Activated T-cell treated with anti-CD3 and anti-CD28 coated beads for 4 hours (primary cell): ENCODE data around the gene MYL10.
"Not testable (repeated sequence)": the region's sequence is repeated elsewhere in the genome, so short reads cannot be mapped to it uniquely, and the experiment has no call there.

Source experiments
- DNase-seq: peaks from one replicate; pipeline ENCODE4 v3.0.0-alpha.2; 2020

MYL10 gene

DNA sequence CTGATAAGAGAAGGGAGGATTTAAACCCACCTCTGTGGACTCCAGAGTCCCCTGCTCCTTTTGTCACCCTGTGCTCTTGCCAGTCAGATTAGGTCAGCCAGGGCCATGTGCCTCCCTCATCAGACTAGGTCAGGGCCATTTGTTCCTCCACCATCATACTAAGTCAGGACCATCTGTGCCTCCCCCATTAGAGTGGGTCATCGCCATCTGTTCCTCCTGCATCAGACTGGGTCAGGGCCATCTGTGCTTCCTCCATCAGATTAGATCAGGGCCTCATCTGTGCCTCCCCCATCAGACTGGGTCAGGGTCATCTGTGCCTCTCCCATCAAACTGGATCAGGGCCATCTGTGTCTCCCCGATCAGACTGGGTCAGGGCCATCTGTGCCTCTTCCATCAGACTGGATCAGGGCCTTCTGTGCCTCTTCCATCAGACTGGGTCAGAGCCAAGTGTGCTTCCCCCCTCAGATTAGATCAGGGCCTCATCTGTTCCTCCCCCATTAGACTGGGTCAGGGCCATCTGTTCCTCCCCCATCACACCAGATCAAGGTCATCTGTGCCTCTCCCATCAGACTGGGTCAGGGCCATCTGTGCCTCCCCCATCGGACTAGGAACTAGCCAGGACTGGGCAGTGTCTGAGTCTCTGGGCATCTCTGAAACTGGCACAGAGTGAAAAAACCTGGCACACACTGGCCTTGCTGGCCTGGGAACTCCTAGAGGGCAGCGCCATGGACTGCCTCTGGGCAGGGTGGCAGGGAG lies 11.5 kb downstream of the MYL10 start:
- no peak for DNase-seq

DNA sequence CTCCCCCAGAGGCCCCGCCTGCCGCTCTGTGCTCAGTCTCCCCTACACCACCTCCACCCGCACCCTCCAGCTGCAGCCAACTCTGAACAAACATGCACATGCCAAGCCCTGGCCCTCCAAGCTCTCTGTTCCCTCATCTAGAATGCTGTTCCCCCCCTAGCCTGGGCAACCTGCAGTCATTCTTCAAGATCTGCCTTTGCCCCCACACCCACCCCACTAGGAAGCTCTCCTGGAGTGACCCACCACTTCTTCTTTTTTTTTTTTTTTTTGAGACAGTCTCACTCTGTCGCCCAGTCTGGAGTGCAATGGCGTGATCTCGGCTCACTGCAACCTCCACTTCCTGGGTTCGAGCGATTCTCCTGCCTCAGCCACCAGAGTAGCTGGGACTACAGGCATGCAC lies 13.7 kb downstream of the MYL10 start:
- no peak for DNase-seq

DNA sequence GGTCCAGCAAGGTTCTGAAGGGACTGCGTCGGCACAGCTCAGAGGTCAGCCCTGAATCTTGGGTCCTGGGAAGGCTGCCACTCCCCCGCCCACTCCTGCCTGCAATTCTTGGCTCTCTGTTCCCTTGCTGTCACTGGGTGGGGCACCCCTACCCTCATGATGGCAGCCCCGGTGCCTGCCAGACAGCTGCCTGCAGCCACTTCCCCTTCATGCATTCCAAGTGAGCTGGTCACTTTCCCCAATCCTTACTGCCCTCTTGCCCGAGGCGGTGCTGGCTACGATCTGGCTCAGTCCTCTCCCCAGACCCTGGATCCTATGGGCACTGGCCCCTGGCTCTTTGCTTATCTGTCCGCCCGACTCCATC lies 14.2 kb downstream of the MYL10 start:
- DNase-seq: no peak

DNA sequence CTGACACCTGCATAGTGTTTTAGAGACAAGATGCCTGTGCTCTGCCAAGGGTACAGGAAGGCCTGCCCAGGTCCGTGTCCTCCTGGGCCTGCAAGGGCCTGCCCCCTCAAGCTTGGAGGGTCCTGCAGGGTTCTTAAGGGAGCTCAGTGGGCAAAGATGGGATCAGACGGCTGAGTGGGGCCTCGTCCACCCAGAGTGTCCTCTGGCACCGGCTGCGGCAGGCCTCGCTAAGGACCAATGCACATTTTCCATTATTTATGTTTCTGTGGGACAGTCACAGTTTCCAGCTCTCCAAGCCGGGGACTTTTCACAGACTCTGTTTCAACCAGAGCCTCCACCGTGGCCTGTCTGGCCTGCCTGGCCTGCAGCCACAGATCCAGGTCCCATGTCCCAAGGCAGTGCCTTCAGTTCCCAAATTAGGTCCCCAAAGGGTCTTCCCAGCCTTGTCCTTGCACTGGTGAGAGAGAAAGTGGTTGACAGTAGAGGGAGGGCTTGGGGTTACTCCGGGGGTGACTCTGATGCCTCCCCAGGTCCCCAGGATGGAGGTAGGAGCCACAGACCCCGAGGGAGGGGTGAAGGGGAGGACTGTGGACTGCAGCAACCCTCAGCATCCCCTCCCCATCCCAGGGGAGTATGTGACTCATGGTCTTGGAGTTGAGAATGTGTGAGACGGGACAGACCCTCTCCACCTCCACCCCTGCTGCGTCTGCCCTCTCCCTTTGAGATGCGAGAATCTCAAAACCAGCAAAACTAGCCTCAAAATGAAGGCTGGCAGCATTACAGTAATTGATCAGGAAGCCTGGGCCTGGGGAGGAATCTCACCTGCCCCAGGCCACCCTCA lies 14.8 kb downstream of the MYL10 start:
- DNase-seq: no peak

DNA sequence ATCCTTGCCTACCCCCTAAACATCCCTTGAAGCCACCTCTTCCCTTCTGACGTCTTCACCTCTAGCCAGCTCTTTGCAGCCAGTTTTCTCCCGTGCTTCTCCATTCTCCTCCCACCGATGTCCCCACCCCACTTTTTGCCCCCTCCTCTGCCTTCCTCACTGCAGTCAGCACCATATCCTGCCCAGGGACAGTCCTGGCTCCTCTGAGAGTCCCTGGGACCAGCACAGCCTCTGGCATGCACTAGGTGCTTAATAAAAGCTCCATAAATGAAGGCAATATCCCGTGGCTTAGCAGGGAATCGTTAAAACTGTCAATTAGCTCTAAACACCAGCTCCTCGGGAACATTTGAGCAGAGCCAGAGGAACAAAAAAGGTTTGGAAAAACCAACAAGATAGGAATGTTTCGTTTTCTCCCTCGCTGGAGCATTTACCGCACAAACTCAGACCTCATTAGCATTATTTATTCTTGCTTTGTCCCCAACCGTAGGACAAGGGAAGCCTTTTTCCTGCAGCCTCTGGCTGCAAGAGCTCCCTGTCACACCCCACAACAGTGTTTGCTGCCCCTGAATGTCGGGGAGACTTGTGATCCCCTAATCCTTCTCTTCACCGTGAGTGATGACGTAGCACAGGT lies 16.1 kb downstream of the MYL10 start:
- no peak for DNase-seq

DNA sequence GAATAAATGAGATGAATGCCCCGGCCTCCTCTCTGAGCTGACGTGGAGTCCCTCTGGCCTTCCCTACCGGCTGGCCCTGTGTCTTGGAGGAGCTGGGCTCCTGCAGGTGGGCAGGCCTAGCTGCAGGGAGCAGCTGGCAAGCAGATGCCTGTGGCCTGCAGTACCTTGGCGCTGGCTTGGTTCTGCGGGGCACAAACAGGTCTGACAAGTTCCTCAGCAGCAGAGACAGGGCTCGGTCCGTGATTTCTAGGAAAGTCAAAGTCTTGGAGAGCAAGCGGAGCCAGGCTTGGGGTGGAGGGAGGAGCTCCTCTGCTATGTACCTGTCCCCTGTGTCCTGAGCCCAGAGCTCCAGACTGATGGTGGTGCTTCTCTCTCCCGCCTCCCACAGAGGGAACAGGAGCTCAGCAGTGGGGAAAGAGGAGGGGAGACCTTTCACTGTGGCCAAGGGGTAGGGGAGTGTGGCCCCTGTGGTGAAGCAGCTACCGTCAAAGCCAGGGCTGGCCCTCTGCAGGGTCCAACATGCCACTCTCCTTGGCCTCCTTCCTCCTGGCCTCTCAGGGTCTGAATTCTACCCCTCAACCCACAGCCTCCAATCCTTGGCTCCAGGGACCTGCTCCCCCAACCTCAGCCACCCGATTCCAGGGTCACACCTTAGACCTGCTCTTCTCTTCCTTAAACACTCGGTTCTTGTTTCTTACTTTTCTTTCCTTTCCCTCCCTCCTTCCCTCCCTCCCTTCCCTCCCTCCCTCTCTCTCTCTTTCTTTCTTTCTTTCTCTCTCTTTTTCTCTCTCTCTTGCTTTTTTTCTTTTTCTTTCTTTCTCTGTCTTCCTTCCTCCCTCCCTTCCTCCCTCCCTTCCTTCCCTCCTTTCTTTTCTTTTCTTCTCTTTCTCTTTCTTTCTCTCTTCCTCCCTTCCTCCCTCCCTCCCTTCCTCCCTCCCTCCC lies 20.1 kb downstream of the MYL10 start:
- DNase-seq: no peak

DNA sequence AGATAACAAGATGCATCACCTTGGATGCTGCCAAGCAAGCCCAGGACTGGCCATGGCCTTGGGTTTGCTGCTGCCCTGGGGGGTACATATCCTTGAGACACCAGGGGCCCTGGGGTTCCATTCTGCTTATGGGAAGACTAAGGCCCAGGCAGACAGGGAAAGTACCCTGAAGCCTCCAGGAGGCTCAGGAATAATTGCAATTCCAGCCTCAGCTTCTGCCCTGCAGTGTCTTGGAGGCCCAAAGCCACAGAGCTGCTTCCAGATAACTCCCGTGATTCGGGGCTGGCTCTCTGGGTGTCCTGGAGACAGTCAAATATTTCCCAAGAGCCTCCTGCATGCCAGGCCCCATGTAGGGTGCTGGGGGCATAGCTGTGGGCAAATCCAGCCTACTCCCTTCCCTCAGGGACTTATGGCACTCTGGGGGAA lies 22.6 kb downstream of the MYL10 start:
- no peak for DNase-seq

DNA sequence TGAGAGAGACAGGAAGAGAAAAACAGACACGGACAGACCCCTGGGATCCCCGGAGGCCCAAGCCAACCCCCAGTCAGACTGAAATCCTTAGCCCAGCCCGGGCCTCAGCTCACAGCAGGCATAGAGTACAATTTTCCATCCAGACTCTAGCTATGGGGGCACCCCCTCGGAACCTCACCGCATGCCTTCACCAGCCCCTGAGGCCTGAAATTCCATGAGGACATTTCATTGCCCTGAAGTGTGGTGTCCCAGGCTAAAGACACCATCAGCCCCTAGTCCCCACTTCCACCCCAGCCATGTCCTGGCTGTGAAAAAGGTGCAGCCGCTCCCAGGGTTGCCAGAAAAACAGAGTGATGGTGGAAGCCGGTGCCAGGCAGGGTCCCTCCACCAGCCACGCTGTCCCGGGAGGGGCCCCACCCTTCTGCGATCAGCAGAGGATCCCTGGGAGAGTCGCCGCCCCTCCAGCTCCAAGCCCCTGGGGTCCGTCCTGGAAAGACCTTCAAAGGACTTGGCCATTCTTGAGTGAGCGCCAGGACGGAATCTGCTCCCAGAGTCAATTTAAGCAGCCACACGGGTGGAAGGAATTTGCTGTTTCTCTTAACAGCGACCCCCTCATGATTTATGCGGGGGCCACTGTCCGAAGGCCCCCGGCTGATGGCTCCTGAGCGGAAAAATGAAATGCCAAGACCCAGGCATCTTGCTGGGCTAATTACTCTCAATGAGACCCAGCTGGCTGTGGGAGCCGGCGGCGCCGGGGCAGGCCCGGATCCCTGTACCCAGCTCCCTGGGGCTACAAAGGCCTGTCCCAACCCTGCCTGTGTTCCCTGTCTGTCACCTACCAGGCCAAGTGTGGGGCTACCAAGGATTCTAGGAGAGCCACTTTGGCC lies 23.2 kb downstream of the MYL10 start:
- no peak for DNase-seq

DNA sequence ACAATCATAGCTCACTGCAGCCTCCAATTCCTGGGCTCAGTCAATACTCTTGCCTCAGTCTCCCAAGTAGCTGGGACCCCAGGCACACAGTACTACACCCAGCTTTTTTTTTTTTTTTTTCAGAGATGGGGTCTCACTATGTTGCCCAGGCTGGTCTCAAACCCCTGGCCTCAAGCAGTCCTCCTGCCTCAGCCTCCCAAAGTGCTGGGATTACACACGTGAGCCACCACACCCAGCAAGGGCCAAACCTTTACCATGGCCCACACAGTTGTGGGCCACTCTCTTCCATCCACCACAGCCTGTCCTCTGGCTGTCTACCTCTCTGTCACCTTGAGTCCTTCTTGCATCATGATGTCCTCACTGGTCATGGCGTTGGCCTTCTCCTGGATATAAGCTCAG lies 24.2 kb downstream of the MYL10 start:
- not testable (repeated sequence) for DNase-seq

DNA sequence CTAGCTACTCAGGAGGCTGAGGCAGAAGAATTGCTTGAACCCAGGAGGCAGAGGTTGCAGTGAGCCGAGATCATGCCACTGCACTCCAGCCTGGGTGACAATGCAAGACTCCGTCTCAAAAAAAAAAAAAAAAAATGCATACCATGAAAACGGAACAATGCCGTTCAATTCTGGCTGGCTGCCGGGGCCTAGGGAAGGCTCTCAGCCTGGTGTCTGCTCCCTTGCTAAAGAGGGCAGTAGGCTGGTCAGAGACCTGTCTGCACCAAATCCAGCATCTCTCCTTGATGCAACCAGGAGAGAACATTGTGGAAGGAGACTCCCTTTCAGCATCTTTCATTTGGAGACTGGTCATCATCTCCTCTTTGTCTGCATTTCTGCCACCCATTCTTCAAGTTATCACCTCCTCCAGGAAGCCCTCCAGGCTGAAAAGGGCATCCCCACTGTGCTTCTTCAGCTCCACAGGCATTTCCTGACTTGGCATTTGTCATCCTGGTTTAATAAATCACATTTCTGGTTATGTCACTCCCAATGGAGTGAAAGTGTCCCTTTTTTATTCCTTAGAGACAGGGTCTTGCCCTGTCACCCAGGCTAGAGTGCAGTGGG lies 24.7 kb downstream of the MYL10 start:
- DNase-seq: no peak

DNA sequence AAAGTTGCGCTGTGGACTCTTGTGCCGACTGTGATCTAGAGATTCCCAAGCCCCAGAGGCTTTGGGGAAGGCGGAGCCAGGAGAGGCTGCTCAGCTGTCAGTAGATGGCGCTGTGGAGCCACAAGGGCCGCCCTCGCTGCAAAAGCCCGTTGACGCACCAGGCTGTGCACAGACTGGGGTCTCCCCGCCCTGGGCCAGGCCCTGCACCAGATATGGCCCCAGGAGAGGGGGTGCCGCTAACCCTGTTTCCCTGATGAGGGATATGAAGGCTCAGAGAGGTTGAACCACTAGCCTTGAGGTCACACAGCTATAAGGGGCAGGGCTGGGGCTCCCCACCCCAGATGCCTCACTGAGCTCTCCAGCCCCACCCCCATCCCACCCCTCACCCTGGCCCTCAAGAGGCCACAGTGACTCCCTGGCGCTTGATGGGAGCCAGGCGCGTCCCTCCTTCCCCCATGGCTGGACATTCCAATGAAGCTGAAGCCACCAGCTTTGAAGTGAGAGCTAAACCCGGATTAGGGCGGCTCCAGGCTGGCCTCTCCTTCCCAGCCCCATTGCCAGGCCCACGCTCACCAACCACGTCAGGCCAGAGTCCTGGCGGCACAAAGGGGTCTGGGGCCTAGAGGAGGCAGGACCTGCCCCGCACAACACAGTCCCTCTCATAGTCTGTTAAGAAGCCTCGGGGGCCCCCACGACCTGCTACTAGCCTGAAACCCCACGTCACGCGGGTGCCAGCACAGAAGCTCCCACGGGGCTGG lies 26.4 kb downstream of the MYL10 start:
- peak; percentile 49 for DNase-seq

DNA sequence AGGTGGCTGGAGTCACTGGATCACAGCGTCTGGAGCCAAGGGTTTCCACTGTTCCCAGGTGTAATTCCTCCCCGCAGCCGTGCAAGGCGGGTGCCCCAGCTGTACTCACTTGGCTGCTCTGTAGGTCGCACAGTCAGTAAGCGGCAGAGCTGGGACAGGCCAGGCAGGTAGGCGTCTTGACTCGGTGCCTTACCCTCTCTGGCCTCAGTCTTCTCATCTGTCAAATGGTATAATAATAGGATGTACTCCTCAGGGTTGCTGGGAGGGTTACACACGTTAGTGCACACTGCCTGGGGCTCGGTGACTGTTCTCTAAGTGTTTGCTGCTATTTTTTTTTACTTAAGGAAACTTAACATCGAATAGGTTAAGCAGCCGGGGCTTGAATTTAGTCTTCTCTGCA lies 27.0 kb downstream of the MYL10 start:
- DNase-seq: no peak

DNA sequence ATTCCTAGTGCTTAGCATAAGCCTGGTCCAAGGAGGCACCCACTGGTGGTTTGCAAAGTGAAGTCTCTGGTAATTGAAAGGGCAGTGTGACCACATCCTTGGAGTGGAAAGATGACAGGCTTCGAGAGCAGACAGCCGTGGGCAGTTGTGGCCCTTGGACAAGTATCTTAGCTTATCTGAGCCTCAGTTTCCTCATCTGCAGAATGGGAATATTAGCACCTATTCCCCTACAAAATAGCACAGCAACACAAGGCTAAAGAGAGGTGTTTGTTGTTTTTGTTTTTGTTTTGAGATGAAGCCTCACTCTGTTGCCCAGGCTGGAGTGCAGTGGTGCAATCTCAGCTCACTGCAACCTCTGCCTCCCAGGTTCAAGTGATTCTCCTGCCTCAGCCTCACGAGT lies 29.3 kb downstream of the MYL10 start:
- no peak for DNase-seq

DNA sequence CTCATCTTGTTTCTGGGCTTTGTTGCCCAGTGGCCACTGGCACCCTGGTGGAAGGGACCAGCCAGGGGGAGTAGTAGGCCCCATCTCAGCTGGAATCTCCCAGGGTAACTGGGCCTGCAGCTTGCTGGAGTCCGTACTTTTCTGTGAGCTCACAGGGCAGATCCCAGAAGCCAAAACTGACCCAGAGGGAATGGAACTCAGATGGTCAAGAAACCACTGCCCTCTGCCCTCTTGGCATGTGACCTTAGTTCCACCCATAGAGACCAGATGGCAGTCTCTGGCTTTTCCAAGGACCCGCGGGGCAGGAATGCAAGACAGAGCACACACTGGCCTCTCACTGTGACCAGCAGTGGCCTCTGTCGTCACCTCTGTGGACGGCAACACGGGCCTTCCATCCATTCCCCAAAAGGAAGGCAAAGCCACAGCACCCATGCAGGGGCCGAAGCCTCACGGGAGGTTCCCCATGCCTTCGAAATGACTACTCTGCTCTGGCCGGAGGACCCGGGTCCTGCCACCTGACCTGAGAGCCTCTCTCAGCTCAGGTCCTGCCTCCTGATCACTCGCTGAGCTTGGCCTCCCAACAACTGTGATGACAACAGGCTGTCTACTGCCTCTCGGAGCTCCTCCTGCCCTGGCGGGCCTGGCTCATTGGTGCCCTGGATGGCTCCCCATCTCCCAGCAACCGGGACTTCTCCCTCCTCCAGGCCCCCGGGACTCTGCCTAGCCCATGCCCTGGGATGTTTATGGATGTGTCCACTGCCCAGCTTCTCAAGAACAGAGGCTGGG lies 29.9 kb downstream of the MYL10 start:
- no peak for DNase-seq

DNA sequence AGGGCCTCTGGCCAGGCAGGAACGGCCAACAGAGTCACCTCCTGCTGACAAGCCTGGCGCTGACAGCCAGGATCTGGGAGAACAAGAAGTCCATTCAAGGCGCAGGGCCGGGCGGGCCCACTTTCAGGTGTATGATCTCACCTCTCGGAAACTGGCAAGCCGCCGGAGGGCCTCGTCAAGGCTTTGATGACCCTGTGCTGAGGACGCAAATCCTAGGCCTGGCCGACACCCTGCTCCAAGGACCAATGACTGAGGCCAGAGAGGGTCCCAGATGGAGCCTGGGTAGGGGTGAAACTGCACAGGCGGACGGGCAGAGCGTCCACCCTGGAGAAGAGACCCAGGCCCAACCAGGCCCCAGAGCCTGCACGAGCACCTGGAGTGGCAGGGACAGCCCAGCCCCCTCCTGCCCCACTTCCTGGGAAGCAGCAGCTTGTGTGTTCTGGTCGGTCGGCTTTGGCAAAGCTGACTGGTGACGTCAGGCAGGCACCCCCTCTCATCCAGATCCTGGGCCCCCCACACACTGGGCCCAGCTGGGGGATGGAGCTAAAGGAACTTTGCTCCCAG lies 30.6 kb downstream of the MYL10 start:
- DNase-seq: no peak

DNA sequence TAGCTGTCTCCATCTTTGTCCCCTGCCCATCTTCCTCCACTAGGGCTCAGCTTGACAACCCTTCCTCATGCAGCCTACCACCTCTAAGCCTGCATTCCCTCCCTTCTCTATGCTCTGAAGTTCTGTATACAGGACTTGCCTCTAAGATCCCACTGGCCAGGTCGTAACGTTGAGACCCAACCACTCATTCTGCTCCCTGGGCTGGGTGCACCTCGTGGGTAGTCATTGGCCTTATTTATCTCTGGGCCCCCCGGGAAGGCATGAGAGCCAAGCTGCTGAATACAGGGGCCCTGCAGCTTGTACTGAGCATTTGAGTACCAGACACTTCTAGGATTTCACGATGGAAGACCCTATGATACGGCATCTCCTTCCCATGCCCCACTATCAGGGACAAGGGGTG lies 31.2 kb downstream of the MYL10 start:
- no peak for DNase-seq

DNA sequence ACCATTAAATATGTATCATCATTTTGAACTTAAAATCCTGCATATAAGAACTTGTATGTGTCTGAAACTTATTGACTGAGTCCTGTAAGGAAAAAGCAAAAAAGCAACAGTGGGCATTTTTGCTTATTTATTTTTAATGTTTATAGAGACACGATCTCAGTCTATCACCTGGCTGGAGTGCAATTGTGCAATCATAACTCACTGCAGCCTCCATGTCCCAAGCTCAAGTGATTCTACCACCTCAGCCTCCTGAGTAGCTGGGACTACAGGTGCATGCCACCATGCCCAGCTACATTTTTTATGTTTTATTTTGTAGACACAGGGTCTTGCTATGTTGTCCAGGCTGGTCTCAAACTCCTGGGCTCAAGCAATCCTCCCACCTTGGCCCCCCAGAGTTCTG lies 32.2 kb downstream of the MYL10 start:
- DNase-seq: no peak

DNA sequence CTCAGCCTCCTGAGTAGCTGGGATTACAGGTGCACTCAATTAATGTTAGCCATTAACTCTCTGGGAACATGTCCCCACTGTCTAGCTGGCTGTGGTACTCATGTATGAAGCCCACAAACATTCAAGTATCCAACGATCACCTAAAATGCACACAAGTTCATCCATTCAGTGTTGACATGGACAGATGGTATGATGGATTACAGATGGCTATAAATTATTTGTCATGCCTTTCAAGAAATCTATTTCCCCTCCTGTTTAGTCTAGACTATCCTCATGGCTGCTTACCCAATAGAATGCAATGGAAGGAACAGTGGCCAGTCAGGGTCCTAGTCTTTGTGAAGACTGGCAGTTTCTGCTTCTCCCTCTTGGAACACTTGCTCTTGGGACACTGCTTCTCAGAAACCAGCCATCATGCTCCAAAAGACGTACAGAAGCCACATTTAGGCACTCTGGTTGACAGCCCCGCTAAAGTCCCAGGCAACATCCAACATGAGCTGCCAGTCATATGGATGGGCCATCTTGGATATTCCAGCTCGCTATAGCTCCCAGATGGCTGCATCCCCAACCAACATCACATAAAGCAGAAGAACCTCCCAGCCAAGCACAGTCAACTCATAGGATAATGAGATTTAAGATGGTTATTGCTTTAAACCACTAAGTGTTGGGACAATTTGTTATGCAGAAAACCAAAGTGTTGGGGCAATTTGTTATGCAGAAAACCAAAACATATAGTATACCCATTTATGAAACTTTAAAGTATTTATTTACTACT lies 33.1 kb downstream of the MYL10 start:
- no peak for DNase-seq

DNA sequence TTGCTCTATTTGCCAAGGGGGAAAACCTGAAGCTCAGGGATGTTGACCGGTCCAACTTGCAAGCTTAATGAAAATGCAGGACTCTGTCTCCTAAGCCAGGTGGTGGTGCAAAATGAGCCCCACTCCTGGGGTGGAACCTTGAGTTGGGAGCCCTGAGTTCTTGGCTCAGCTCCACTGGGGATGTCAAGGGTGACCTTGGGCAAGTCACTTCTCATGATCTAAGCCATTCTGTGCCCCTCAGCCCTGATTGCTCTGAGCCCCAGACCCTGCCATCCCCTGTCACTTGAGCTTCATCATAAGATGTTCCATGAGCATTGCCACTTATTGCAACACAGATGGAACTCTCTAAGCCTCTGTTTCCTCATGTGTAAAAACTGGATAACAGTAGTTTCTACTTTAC lies 33.9 kb downstream of the MYL10 start:
- DNase-seq: no peak
